OCI-M1 (cell line): ENCODE results near the gene STK25.
"Not testable (repeated sequence)": the region's sequence is repeated elsewhere in the genome, so short reads cannot be mapped to it uniquely, and the experiment has no call there.

Experiments
- DNase-seq: peaks from one replicate; lab custom pipeline; 2025; lab: John Stamatoyannopoulos, UW

STK25 gene

DNA sequence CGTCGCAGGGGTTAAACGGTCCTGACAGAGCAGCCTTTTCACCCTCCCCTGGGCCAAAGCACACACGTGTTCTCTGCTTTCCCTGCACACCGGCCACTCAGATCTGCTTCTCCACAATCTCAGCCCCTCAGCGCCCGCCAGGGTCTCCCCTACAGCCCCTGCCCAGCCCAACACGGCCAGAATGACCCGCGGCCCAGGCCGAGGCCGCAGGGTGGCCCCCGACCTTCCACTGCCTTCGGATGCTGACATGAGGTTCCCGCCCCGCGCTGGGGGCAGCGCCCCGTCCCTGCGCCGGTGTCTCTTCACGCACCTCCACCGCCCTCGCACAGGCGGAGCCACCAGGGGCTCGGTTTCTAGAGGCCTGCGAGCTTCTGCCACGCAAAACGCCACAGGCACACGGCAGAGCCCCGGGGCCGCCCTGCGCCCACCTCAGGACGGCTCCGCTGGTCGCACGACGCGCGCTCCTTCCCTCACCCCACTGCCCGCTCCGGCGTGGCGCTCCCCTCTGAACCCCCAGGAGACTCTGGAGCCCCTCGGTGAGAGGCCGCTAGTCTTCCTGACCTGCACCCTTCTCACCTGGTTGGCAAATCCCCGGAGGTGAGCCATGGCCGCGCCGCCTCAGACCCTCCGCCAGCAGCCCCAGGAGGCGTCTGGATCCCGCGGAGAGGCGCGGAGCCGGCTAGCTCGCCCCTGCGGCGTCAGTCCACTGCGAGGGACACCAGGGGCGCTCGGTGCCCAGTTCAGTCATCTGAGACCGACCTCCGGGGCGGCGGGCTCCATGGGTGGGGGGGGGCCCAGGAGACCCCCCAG, 749 bp downstream of the STK25 start:
- peak; percentile 71 for DNase-seq

GRCh38 chr2:241506793-241507429, 1.5 kb downstream of the STK25 start:
- peak; percentile 14 for DNase-seq

DNA sequence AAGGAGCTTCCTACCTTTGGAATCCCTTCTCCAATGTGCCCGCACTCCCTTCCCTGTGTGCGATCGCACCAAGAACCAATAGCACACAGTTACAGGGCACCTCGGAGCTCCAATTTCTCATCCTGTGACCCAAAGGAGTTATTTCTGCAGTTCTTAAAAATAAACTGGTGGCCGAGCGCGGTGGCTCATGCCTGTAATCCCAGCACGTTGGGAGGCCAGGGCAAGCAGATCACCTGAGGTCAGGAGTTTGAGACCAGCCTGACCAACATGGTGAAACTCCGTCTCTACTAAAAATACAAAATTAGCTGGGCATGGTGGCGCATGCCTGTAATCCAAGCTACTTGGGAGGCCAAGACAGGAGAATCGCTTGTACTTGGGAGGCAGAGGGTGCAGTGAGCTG, 2.1 kb downstream of the STK25 start:
- not testable (repeated sequence) for DNase-seq

GRCh38 chr2:241505781-241506201, 2.6 kb downstream of the STK25 start:
- DNase-seq = no peak

DNA sequence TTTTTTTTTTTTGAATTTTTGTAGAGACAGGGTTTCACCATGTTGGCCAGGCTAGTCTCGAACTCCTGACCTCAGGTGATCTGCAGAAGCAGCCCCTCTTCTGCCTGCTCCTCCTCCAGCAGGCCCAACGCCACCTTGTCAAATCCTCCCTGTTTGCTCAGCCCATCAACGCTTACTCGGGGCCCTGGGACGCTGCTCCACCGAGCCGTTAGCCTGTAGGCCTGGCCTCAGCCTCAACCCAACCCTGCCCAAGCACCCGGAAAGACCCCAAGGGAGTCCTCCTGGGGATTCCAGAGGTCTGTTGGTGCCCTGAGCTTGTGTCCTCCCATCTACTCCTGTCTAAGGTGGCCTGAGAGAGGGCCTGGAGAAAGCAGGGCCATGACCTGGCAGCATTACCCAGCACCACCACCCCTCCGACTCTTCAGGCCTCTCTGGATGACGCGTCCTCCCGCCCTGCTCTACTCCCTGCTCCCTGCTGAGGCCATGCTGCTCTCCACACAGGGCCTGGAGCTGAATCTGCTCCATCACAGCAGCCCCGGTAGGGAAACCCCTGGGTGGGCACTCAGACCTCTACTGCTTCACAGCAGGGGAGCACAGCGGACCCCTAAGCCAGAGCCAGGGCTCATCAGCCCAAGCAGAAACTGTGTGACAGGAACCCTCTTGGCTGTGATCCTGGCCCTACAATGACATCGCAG, 3.2 kb downstream of the STK25 start:
- no peak for DNase-seq

- DNase-seq = no peak
Measured at GRCh38 chr2:241503776-241504392, 4.5 kb downstream of the STK25 start.

DNA sequence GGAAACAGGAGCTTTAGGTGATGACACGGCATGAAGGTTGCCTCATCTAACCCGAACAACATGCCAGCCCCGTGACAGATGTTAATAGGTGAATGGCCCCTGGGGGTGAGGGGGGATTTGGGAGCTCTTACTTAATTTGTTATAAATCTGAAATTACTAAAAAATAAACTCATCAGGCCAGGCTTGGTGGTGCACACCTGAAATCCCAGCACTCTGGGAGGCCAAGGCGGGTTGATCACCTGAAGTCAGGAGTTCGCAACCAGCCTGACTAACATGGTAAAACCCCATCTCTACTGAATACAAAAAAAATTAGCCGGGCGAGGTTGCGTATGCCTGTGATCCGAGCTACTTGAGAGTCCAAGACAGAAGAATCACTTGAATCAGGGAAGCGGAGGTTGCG, 6.1 kb downstream of the STK25 start:
- DNase-seq = no peak

DNA sequence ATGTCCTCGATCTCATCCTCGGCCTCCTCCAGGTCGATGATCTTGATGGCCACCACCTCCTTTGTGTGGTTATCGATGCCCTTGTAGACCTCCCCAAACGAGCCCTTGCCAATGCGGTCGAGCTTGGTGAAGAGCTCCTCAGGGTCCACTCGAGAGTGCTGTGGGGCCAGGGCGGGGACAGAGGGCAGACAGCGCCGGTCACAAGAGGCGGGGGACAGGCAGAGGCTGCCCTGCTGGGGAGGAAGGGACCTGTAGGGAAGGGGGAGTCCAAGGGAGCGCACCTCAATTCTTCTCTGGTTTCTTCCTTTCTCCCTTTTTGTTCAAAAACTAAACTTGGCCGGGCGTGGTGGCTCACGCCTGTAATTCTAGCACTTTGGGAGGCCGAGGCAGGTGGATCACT, 6.8 kb downstream of the STK25 start:
- DNase-seq = no peak

DNA sequence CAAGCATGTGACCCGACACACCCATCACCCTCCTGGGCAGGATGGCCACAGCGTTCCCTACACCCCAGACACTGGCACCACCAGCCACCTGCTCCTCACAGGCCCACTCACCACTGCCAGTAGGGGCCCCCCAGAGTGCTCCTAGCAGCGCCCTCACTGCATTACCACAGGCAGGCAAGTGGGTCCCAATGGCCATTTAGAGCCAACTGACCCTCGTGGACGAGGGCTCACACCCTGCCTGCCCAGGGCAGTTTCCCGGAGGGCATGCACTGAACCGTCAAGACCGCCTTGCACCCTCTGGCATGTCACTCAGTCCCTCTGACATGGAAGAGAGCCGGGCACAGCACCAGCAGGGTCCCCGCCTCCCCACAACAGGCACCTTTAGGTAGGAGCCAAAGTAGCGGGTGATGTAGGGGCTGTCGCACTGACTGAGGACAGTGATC, 7.3 kb downstream of the STK25 start:
- DNase-seq = no peak

DNA sequence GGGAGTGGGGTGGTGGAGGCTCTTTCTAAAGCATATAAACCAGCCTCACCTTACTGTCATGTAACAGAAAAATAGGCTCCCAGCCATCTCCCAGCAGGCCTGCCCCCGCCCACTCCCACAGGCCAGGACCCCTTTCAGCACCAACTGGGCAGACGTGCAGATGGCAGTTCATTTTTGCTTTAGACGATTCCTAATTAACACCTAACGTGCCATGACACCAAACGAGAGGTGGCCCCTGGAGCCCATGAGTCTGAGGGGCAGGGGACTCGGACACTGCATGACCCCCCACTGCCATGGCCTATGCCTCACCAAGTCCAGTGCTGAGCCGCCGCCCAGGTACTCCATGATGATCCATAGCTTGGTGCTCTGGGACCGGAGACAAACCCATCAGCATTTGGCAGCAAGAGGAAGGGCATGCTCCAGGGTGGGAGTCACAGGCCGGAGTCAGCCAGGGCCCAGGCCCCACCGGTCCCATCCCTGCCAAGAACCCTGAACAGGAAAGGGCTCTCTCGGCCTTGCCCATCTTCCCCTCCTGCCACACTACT, 7.9 kb downstream of the STK25 start:
- no peak for DNase-seq

- DNase-seq = no peak
Measured at GRCh38 chr2:241500016-241500415, 8.4 kb downstream of the STK25 start.

DNA sequence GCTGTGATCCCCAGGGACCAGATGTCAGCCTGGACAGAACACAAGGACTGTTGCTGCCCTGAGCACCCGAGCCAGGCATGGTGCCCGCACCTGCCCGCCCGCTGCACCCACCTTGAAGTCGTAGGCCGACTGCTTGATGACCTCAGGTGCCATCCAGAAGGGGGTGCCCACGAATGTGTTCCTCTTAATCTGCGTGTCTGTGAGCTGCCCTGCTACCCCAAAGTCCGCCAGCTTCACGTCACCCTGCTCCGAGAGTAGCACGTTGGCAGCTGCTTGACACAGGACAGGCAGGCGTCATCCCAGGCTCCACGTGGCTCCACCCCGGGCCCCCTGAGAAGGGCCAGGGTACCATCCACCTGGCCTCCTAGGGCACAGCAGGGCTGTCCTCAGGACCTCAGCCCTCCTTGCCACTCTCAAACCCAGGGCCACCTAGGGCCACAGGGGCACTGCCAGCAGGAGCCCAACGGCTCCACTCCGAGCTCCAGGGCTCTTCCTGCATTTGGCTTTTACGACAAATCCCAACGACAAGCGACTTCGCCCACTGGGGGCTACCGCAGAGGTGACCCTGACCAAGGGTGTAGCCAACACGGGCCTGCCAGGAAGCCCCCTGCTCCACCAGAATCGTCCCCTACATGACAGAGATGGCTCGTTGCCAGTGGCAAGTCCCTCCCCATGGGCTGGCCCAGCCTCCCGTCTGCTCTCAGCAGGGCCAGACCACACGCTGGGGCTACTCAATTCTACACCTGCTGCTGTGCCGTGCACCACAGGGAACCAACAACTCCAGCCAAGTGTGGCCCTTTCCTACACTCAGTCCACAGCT, 9.0 kb downstream of the STK25 start:
- DNase-seq = no peak

DNA sequence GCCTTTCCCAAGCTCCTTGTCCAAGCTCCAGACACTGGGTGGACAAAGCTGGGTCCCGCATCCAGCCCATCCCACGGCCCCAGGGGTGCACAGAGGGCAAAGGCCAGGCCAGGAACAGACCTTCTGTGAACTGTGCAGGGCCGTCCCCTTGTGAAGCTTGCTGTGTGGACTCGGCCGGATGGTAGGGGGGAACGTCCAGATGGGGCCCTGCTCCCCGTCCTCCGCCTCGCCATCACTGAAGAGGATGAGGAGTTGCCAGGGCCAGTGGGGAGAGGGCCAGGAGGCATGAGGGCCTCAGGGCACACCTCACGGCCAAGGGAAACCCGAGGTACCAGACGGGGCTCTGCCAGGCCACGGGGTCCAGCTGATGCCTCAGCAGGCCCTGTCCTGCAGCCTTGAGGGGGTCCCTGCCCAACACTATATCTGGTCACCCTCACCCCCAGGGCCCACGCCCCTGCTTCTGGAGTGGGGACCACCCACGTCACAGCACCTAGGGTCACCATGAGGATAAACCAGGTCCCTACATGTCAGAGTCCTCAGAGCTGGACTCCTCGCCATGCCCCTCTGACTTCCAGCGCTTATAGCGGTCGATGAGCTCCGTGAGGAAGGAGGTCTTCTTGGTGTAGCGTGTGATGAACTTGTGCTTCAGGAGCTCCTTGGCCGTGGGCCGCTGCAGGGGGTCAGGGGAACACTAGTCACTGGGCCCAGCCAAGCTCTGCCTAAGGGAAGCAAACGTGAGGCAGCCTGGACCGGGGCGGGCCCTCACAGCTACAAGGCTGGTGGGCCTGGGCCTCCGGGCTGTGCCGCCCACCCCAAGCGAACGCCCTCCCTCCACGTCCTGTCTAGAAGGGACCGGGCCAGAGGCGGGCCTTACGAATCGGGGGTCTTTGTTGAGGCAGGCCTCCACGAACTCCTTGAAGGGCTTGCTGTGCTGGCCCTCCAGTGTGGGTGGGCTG, 10.0 kb downstream of the STK25 start:
- DNase-seq = no peak

- DNase-seq = no peak
Measured at GRCh38 chr2:241496904-241497877, 11.2 kb downstream of the STK25 start.

- DNase-seq = no peak
Measured at GRCh38 chr2:241496003-241496707, 12.2 kb downstream of the STK25 start.

- DNase-seq = no peak
Measured at GRCh38 chr2:241495172-241496002, 13.0 kb downstream of the STK25 start.

GRCh38 chr2:241494311-241494908, 14.0 kb downstream of the STK25 start:
- DNase-seq = no peak
